ENCODE measurements around the gene MEIS2. TPM values are rescaled to one million over a fixed set of nuclear protein-coding genes. Genes with fewer than 3 reads are reported as not detected.
A peak's percentile ranks its signal among the peaks of the same experiment; 100 is the strongest.

MEIS2 gene
- total and polyA plus RNA-seq, 2 experiments from 2014 or later = 224 to 432 TPM

GRCh38 chr15:36880913-36881460, 219.4 kb downstream of the MEIS2 start:
- no peak for DNase-seq (ENCODE audit: low read depth in 1 of 2, low spot score in 1 of 2)

GRCh38 chr15:36880224-36880912, 220.0 kb downstream of the MEIS2 start:
- H3K4me1 ChIP-seq (ENCODE audit: low read depth) = peaks cover 93% of the 10 kb centered on the region
- H3K9me3 ChIP-seq (ENCODE audit: low read depth) = no peaks in the 10 kb centered on the region
- H3K4me3 ChIP-seq = peak overlapping the region; percentile 13
- DNase-seq (ENCODE audit: low read depth in 1 of 2, low spot score in 1 of 2) = peak in 1 of 2 donors; percentile 49
- no peaks in the 10 kb centered on the region for H3K36me3 ChIP-seq
- TF ChIP-seq CTCF (IDR thresholded peaks at IDR 0.05; ENCODE audit: low read depth, low read length) = no peak
- H3K27ac ChIP-seq = peak overlapping the region; percentile 88
- no peaks in the 10 kb centered on the region for H3K27me3 ChIP-seq

More at GRCh38 chr15:36880913-36881460, 219.4 kb downstream of the MEIS2 start:
- Histone ChIP-seq H3K27ac (peak overlapping the region; percentile 88), H3K4me1 (ENCODE audit: low read depth) (peaks cover 93% of the 10 kb centered on the region), H3K4me3 (peak overlapping the region; percentile 13), H3K27me3 (no peaks in the 10 kb centered on the region), H3K36me3 (no peaks in the 10 kb centered on the region), H3K9me3 (ENCODE audit: low read depth) (no peaks in the 10 kb centered on the region)
- no peak for TF ChIP-seq CTCF (IDR thresholded peaks at IDR 0.05; ENCODE audit: low read depth, low read length)

GRCh38 chr15:36879568-36880222, 220.7 kb downstream of the MEIS2 start:
- no peaks in the 10 kb centered on the region for H3K9me3 ChIP-seq (ENCODE audit: low read depth)

GRCh38 chr15:36878684-36879262, 221.6 kb downstream of the MEIS2 start:
- peak overlapping the region; percentile 28 for H3K4me3 ChIP-seq
- peak overlapping the region; percentile 88 for H3K27ac ChIP-seq
- no peaks in the 10 kb centered on the region for H3K9me3 ChIP-seq (ENCODE audit: low read depth)
- no peaks in the 10 kb centered on the region for H3K27me3 ChIP-seq
- no peak for TF ChIP-seq CTCF (IDR thresholded peaks at IDR 0.05; ENCODE audit: low read depth, low read length)
- DNase-seq (ENCODE audit: low read depth in 1 of 2, low spot score in 1 of 2) = no peak
- peaks cover 78% of the 10 kb centered on the region for H3K4me1 ChIP-seq (ENCODE audit: low read depth)
- H3K36me3 ChIP-seq = no peaks in the 10 kb centered on the region

More at GRCh38 chr15:36879568-36880222, 220.7 kb downstream of the MEIS2 start:
- H3K4me3 ChIP-seq = peak overlapping the region; percentile 28
- peak overlapping the region; percentile 88 for H3K27ac ChIP-seq
- H3K36me3 ChIP-seq = no peaks in the 10 kb centered on the region
- peaks cover 87% of the 10 kb centered on the region for H3K4me1 ChIP-seq (ENCODE audit: low read depth)
- no peaks in the 10 kb centered on the region for H3K27me3 ChIP-seq
- TF ChIP-seq CTCF (IDR thresholded peaks at IDR 0.05; ENCODE audit: low read depth, low read length) = no peak
- DNase-seq (ENCODE audit: low read depth in 1 of 2, low spot score in 1 of 2) = peak in 1 of 2 donors; percentile 43

GRCh38 chr15:36877796-36878683, 222.3 kb downstream of the MEIS2 start:
- Histone ChIP-seq H3K4me3 (peak overlapping the region; percentile 28), H3K4me1 (ENCODE audit: low read depth) (peaks cover 73% of the 10 kb centered on the region), H3K9me3 (ENCODE audit: low read depth) (no peaks in the 10 kb centered on the region), H3K27me3 (no peaks in the 10 kb centered on the region), H3K27ac (peak overlapping the region; percentile 88), H3K36me3 (no peaks in the 10 kb centered on the region)
- DNase-seq (ENCODE audit: low read depth in 1 of 2, low spot score in 1 of 2) = peak in 1 of 2 donors; percentile 68
- no peak for TF ChIP-seq CTCF (IDR thresholded peaks at IDR 0.05; ENCODE audit: low read depth, low read length)
